Trophoblast cell (in vitro differentiated cells and primary cell): ENCODE measurements around the gene RPTOR.

Source experiments
- DNase-seq, 2 donors: peaks; one replicate each; pipeline ENCODE4 v3.0.0-alpha.2; 2016
- H2AFZ ChIP-seq: 2 replicates; pipeline ENCODE4 v1.6.1; 2013; ENCODE audit warnings: low read length, moderate library complexity, mild to moderate bottlenecking; ENCODE audit not compliant: insufficient read depth, poor library complexity
- H2AK5ac ChIP-seq: 2 replicates; pipeline ENCODE4 v1.6.1; 2013; ENCODE audit warnings: mild to moderate bottlenecking, low read length
- H2BK120ac ChIP-seq: 2 replicates; pipeline ENCODE4 v1.6.1; 2013; ENCODE audit warnings: low read length, mild to moderate bottlenecking, moderate library complexity; ENCODE audit not compliant: insufficient read depth, poor library complexity
- H2BK12ac ChIP-seq: 2 replicates; pipeline ENCODE4 v1.6.1; 2013; ENCODE audit warnings: mild to moderate bottlenecking, low read length, moderate library complexity
- H2BK5ac ChIP-seq: 2 replicates; pipeline ENCODE4 v1.6.1; 2013; ENCODE audit warnings: low read length, low read depth, moderate library complexity, mild to moderate bottlenecking; ENCODE audit not compliant: poor library complexity
- H3K14ac ChIP-seq: 2 replicates; pipeline ENCODE4 v1.6.1; 2013; ENCODE audit warnings: mild to moderate bottlenecking, low read length
- H3K18ac ChIP-seq: 2 replicates; pipeline ENCODE4 v1.6.1; 2013; ENCODE audit warnings: mild to moderate bottlenecking, low read length
- H3K23ac ChIP-seq: 2 replicates; pipeline ENCODE4 v1.6.1; 2013; ENCODE audit warnings: low read length
- H3K27ac ChIP-seq: 2 replicates; pipeline ENCODE4 v1.5.1; 2013; ENCODE audit warnings: low read depth, mild to moderate bottlenecking, inconsistent platforms, low read length, moderate library complexity
- H3K27me3 ChIP-seq: 2 replicates; pipeline ENCODE4 v1.6.1; 2013; ENCODE audit warnings: inconsistent platforms, mild to moderate bottlenecking, low read length, moderate library complexity; ENCODE audit not compliant: insufficient read depth
- H3K36me3 ChIP-seq, 2 experiments: 1 replicate in 1 of 2; 2 replicates in 1 of 2; pipeline ENCODE4 v1.6.1; 2013; ENCODE audit warnings: low read length in 2 of 2, mild to moderate bottlenecking in 2 of 2, moderate library complexity in 1 of 2; ENCODE audit not compliant: insufficient read depth in 2 of 2, control insufficient read depth in 1 of 2
- H3K4ac ChIP-seq: 2 replicates; pipeline ENCODE4 v1.6.1; 2013; ENCODE audit warnings: low read depth, mild to moderate bottlenecking, low read length, moderate library complexity
- H3K4me1 ChIP-seq, 2 experiments: 1 replicate in 1 of 2; 2 replicates in 1 of 2; pipeline ENCODE4 v1.6.1; 2013; ENCODE audit warnings: low read length in 2 of 2, mild to moderate bottlenecking in 2 of 2, moderate library complexity in 1 of 2; ENCODE audit not compliant: insufficient read depth in 2 of 2, control insufficient read depth in 1 of 2
- H3K4me2 ChIP-seq: 2 replicates; pipeline ENCODE4 v1.6.1; 2013; ENCODE audit warnings: inconsistent platforms, mild to moderate bottlenecking, low read length, moderate library complexity
- H3K4me3 ChIP-seq: 2 replicates; pipeline ENCODE4 v1.5.1; 2013; ENCODE audit warnings: mild to moderate bottlenecking, low read depth, low read length, inconsistent platforms
- H3K79me1 ChIP-seq: one replicate; pipeline ENCODE4 v1.6.1; 2013; ENCODE audit warnings: low read length
- H3K79me2 ChIP-seq: 2 replicates; pipeline ENCODE4 v1.6.1; 2013; ENCODE audit warnings: low read length, mild to moderate bottlenecking; ENCODE audit not compliant: control insufficient read depth, insufficient read depth, poor library complexity
- H3K9ac ChIP-seq: 2 replicates; pipeline ENCODE4 v1.6.1; 2013; ENCODE audit warnings: mild to moderate bottlenecking, low read length
- H3K9me3 ChIP-seq: 2 replicates; pipeline ENCODE4 v1.6.1; 2013; ENCODE audit warnings: low read depth, mild to moderate bottlenecking, control low read depth, inconsistent platforms, low read length; ENCODE audit not compliant: insufficient read depth
- H4K12ac ChIP-seq: 2 replicates; pipeline ENCODE4 v1.6.1; 2013; ENCODE audit warnings: low read depth, mild to moderate bottlenecking, low read length, moderate library complexity
- H4K8ac ChIP-seq: 2 replicates; pipeline ENCODE4 v1.6.1; 2013; ENCODE audit warnings: low read depth, mild to moderate bottlenecking, low read length, moderate library complexity
- H4K91ac ChIP-seq: one replicate; pipeline ENCODE4 v1.6.1; 2013; ENCODE audit warnings: low read depth, mild to moderate bottlenecking, low read length, moderate library complexity
- WGBS: extraction: QIAGEN DNeasy Blood & Tissue Kit; methylation state at CpG from one replicate; pipeline ENCODE4 v1.1.7; 2013; ENCODE audit warnings: missing lambda C conversion rate; ENCODE audit not compliant: insufficient read length, insufficient coverage; ENCODE audit errors: extremely low coverage; 5-methylcytosine and 5-hydroxymethylcytosine counted together

Gene RPTOR

DNA sequence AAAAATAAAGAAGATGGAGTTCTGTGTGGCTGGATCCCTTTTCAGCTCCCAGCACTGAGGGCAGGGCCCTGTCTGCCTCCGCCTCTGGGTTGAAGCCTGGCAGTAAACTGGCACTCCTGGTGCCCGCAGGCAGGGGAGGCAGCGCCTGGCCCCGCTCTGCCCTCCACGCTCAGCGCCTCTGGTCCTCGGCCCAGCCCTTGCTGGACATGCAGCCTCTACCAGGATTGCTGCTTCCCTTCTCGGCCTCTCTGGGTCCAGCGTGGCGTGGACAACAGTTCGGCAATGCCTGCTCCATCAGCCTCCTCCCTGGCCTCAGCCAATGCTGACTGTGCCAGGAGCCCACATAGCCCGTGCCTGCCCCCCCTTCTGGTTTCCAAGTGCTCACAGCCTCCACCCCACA lies 362.6 kb downstream of the RPTOR start:
- Histone ChIP-seq H3K79me2 (no peaks in the 10 kb centered on the region), H2AK5ac (no peak overlapping the region), H3K4me2 (no peak overlapping the region), H3K36me3 (peaks cover 19% of the 10 kb centered on the region in 2 experiments), H3K27ac (no peak overlapping the region), H3K27me3 (no peaks in the 10 kb centered on the region), H3K4me3 (no peak overlapping the region), H3K79me1 (no peaks in the 10 kb centered on the region), H3K23ac (no peak overlapping the region), H2AFZ (no peak overlapping the region), H4K12ac (no peak overlapping the region), H3K9ac (no peak overlapping the region), H3K14ac (no peak overlapping the region), H2BK120ac (no peak overlapping the region), H4K91ac (no peak overlapping the region), H3K18ac (no peak overlapping the region), H4K8ac (no peak overlapping the region), H3K9me3 (no peaks in the 10 kb centered on the region), H3K4me1 (no peaks in the 10 kb centered on the region), H2BK5ac (no peak overlapping the region), H3K4ac (no peak overlapping the region), H2BK12ac (no peak overlapping the region)
- no peak for DNase-seq
- WGBS, result no CpG with 5 or more reads among the region's 12 CpGs

DNA sequence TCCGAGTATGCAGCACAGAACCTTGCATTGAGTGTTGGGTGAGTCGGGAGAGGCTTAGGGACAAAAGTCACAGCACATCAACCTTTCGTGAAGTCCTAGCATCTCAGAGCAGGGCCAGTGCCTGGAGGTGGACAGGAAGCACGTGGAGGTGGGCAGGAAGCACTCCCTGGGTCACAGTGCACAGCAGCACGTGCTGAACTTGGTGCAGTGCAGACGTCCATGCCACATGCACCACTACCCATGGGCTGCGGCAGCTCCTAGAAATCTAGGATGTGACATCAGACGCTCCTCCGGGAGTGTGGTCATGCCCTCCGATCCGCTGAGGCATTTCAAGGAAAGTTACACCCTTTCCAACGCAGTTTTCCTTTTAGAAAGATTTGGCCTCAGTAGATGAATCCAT lies 363.6 kb downstream of the RPTOR start:
- no peak overlapping the region for H3K4me2 ChIP-seq
- WGBS, result no CpG with 5 or more reads among the region's 12 CpGs
- H3K4me1 ChIP-seq, result no peaks in the 10 kb centered on the region
- no peaks in the 10 kb centered on the region for H3K79me2 ChIP-seq
- H3K27ac ChIP-seq, result no peak overlapping the region
- no peak overlapping the region for H4K8ac ChIP-seq
- no peak overlapping the region for H3K9ac ChIP-seq
- no peak overlapping the region for H2BK5ac ChIP-seq
- H3K9me3 ChIP-seq, result no peaks in the 10 kb centered on the region
- no peak overlapping the region for H3K18ac ChIP-seq
- H3K4ac ChIP-seq, result no peak overlapping the region
- no peak for DNase-seq
- H3K23ac ChIP-seq, result no peak overlapping the region
- H2AK5ac ChIP-seq, result no peak overlapping the region
- peaks cover 17 to 19% of the 10 kb centered on the region in 2 experiments for H3K36me3 ChIP-seq
- no peak overlapping the region for H2BK12ac ChIP-seq
- H3K4me3 ChIP-seq, result no peak overlapping the region
- no peak overlapping the region for H4K91ac ChIP-seq
- no peak overlapping the region for H2AFZ ChIP-seq
- no peak overlapping the region for H4K12ac ChIP-seq
- no peak overlapping the region for H2BK120ac ChIP-seq
- H3K27me3 ChIP-seq, result no peaks in the 10 kb centered on the region
- no peak overlapping the region for H3K14ac ChIP-seq
- H3K79me1 ChIP-seq, result no peaks in the 10 kb centered on the region

DNA sequence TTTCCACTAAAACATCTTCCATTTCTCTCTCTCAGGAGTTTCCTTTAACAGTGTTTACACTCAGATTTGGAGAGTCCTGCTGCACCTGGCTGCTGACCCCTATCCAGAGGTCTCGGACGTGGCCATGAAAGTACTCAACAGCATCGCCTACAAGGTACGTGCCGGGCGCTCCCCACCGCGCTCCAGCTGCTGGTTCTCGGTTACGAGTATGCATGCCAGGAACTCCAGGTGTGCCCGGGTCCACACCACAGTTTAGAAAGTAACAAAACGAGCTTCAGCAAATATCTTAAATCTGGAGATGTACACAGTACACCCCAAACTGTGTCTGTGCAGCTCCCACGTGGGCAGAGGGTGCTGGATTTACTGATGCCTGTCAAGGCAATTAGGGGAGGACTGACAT lies 364.1 kb downstream of the RPTOR start:
- Histone ChIP-seq H3K27me3 (no peaks in the 10 kb centered on the region), H3K4me3 (no peak overlapping the region), H2AK5ac (no peak overlapping the region), H3K23ac (no peak overlapping the region), H4K8ac (no peak overlapping the region), H2BK5ac (no peak overlapping the region), H3K14ac (no peak overlapping the region), H3K36me3 (peaks cover 16 to 20% of the 10 kb centered on the region in 2 experiments), H2BK12ac (no peak overlapping the region), H3K4me2 (no peak overlapping the region), H3K4ac (no peak overlapping the region), H2AFZ (no peak overlapping the region), H3K18ac (no peak overlapping the region), H3K9ac (no peak overlapping the region), H3K9me3 (peaks cover under 1% of the 10 kb centered on the region), H3K27ac (no peak overlapping the region), H3K4me1 (no peaks in the 10 kb centered on the region), H4K12ac (no peak overlapping the region), H2BK120ac (no peak overlapping the region), H3K79me2 (no peaks in the 10 kb centered on the region), H4K91ac (no peak overlapping the region), H3K79me1 (no peaks in the 10 kb centered on the region)
- no CpG with 5 or more reads among the region's 13 CpGs for WGBS
- peak in 1 of 2 donors; percentile 24 for DNase-seq

DNA sequence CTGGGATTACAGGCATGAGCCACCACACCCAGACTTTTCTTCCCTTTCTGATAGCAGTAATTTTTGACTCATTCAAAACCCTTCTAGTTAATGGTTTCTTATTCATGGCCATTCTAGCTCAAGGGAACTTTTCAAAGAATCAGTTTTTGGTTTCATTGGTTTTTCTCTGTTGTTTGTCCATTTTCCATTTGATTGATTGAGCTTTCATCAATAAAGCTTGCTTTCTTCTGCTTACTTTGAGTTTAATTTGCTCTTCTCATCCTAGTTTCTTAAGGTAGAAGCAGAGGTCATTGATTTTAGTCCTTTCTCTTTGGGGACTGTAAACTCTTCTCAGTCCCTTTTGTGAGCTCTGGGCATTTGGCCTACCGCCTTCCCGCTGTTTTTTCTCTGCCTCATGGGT lies 365.0 kb downstream of the RPTOR start:
- no peak overlapping the region for H3K9ac ChIP-seq
- H3K27me3 ChIP-seq, result no peaks in the 10 kb centered on the region
- H2BK5ac ChIP-seq, result no peak overlapping the region
- peaks cover 8% of the 10 kb centered on the region for H3K9me3 ChIP-seq
- H3K18ac ChIP-seq, result no peak overlapping the region
- H3K23ac ChIP-seq, result no peak overlapping the region
- no peaks in the 10 kb centered on the region for H3K4me1 ChIP-seq
- no peak overlapping the region for H4K91ac ChIP-seq
- H3K79me1 ChIP-seq, result no peaks in the 10 kb centered on the region
- H2BK12ac ChIP-seq, result no peak overlapping the region
- no peak overlapping the region for H2BK120ac ChIP-seq
- no peak overlapping the region for H4K8ac ChIP-seq
- H2AK5ac ChIP-seq, result no peak overlapping the region
- H3K4me3 ChIP-seq, result no peak overlapping the region
- H3K14ac ChIP-seq, result no peak overlapping the region
- no peak overlapping the region for H3K4ac ChIP-seq
- H3K36me3 ChIP-seq, result peaks cover 20 to 28% of the 10 kb centered on the region in 2 experiments
- no peak overlapping the region for H4K12ac ChIP-seq
- no CpG with 5 or more reads among the region's 2 CpGs for WGBS
- H3K27ac ChIP-seq, result no peak overlapping the region
- no peaks in the 10 kb centered on the region for H3K79me2 ChIP-seq
- no peak overlapping the region for H2AFZ ChIP-seq
- no peak overlapping the region for H3K4me2 ChIP-seq
- no peak for DNase-seq
